ENCODE data around the gene NR2F1-AS1. TPM values are rescaled to one million over a fixed set of nuclear protein-coding genes. Genes with fewer than 3 reads are reported as not detected.

NR2F1-AS1 gene
- total RNA-seq, 1 experiment from 2014 or later, result 24.1 TPM

DNA sequence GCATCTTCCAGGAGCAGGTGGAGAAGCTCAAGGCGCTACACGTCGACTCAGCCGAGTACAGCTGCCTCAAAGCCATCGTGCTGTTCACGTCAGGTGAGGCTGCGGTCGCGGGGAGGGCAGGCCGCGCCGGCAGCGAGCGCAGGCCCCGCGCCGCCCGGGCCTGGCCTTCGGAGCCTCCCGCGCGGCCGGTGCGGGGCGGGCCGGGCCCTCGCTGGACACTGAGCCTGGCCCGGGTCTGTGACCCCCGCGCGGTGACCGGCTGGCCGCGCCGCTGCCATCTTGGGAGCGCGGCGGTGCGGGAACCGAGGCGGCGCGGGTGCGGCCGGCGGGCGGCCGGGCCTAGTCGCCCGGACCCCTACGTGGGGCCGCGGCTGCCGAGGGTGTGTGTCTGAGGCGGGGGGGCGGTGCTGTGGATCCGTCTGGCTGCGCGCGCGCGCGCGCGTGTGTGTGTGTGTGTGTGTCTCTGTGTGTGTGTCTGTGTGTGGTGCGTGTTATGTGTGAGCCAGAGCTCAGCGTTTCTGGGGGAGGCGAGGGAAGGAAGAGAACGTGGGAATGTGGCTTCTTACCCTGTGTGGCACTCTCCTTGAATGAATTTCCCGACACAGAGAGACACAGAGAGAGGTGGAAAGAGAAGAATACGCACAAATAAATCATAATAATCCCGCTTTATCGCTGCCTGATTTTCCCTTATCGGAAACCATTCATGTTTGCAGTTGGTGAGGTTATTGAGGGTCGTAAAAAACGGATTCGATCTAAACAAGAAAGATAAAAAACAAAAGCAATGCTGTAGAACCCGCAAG is 7.5 kb upstream of the NR2F1-AS1 start:
- BruUV-seq (replicated peaks), result no TSS peak
- Histone ChIP-seq H4K20me1 (ENCODE audit: low read length) (peaks cover 47% of the 10 kb centered on the region), H3K4me1 (ENCODE audit: insufficient read depth, low read length) (peaks cover 30% of the 10 kb centered on the region), H3K27ac (ENCODE audit: low read length) (no peak overlapping the region), H3F3A (ENCODE audit: low read length, unreplicated experiment) (no peaks in the 10 kb centered on the region), H3K36me3 (ENCODE audit: low read depth, low read length) (peaks cover 49% of the 10 kb centered on the region), H3K9me3 (ENCODE audit: low read length) (no peaks in the 10 kb centered on the region), H3K9me2 (replicated peaks; ENCODE audit: low read length) (no peaks in the 10 kb centered on the region), H3K9ac (ENCODE audit: low read length) (no peak overlapping the region), H3K79me2 (ENCODE audit: low read length) (peaks cover 79% of the 10 kb centered on the region), H2AFZ (ENCODE audit: low read length) (no peak overlapping the region), H3K4me2 (ENCODE audit: low read length) (peak overlapping the region; percentile 60), H3K27me3 (ENCODE audit: low read length) (no peaks in the 10 kb centered on the region), H3K4me3 (ENCODE audit: low read length) (peak overlapping the region; percentile 48; the same call in 1 of the 2 replicates)
- ATAC-seq, result no peak
- DNase-seq, result no peak
- POLR2A ChIA-PET (ENCODE audit: unreplicated experiment), result no interaction called here
- CTCF ChIA-PET, result no interaction called here
- intact Hi-C loops (cut with micrococcal nuclease), result loop anchor here (10.0 kb wide), 3 partner anchors 644 to 904 kb away; no protein-coding TSS in a partner anchor
- TF ChIP-seq, protein P1, sequence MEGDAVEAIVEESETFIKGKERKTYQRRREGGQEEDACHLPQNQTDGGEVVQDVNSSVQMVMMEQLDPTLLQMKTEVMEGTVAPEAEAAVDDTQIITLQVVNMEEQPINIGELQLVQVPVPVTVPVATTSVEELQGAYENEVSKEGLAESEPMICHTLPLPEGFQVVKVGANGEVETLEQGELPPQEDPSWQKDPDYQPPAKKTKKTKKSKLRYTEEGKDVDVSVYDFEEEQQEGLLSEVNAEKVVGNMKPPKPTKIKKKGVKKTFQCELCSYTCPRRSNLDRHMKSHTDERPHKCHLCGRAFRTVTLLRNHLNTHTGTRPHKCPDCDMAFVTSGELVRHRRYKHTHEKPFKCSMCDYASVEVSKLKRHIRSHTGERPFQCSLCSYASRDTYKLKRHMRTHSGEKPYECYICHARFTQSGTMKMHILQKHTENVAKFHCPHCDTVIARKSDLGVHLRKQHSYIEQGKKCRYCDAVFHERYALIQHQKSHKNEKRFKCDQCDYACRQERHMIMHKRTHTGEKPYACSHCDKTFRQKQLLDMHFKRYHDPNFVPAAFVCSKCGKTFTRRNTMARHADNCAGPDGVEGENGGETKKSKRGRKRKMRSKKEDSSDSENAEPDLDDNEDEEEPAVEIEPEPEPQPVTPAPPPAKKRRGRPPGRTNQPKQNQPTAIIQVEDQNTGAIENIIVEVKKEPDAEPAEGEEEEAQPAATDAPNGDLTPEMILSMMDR (conservative IDR thresholded peaks at IDR 0.05; ENCODE audit: low read depth, low read length), result no peak
- TF ChIP-seq EZH2phosphoT487 (IDR thresholded peaks at IDR 0.05; ENCODE audit: borderline replicate concordance, low read length), result no peak
- no peak for TF ChIP-seq EZH2 (IDR thresholded peaks at IDR 0.05; ENCODE audit: low read length, unreplicated experiment)

DNA sequence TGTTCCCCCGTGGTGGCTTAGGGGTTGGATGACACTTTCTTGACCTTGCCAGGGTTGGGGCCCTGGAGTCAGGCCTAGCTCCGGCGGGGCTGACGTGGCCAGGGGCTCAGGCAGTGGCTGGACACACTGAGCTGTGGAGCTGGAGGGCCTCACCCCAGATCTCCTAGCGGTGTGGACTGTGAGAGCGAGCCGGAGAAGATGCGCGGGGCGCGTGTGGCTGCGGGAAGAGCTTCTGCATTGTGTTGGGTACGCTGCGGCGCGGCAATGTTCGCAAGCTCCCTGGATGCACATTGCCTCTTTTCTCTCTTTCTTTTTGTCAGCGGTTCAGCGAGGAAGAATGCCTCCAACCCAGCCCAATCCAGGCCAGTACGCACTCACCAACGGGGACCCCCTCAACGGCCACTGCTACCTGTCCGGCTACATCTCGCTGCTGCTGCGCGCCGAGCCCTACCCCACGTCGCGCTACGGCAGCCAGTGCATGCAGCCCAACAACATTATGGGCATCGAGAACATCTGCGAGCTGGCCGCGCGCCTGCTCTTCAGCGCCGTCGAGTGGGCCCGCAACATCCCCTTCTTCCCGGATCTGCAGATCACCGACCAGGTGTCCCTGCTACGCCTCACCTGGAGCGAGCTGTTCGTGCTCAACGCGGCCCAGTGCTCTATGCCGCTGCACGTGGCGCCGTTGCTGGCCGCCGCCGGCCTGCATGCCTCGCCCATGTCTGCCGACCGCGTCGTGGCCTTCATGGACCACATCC is 6.8 kb upstream of the NR2F1-AS1 start:
- H3K79me2 ChIP-seq (ENCODE audit: low read length), result peaks cover 81% of the 10 kb centered on the region
- intact Hi-C loops (cut with micrococcal nuclease), result loop anchor here (10.0 kb wide), 3 partner anchors 643 to 903 kb away; no protein-coding TSS in a partner anchor
- POLR2A ChIA-PET (ENCODE audit: unreplicated experiment), result no interaction called here
- no peak overlapping the region for H3K27ac ChIP-seq (ENCODE audit: low read length)
- H3K36me3 ChIP-seq (ENCODE audit: low read depth, low read length), result peaks cover 41% of the 10 kb centered on the region
- H3K4me2 ChIP-seq (ENCODE audit: low read length), result peak overlapping the region; percentile 84
- no peaks in the 10 kb centered on the region for H3K9me3 ChIP-seq (ENCODE audit: low read length)
- no TSS peak for BruUV-seq (replicated peaks)
- TF ChIP-seq EZH2 (IDR thresholded peaks at IDR 0.05; ENCODE audit: low read length, unreplicated experiment), result no peak
- no peak for TF ChIP-seq EZH2phosphoT487 (IDR thresholded peaks at IDR 0.05; ENCODE audit: borderline replicate concordance, low read length)
- TF ChIP-seq, protein P1 (conservative IDR thresholded peaks at IDR 0.05; ENCODE audit: low read depth, low read length), result no peak
- peaks cover 30% of the 10 kb centered on the region for H3K4me1 ChIP-seq (ENCODE audit: insufficient read depth, low read length)
- ATAC-seq, result no peak
- H4K20me1 ChIP-seq (ENCODE audit: low read length), result peaks cover 47% of the 10 kb centered on the region
- no peaks in the 10 kb centered on the region for H3K27me3 ChIP-seq (ENCODE audit: low read length)
- H3F3A ChIP-seq (ENCODE audit: low read length, unreplicated experiment), result no peaks in the 10 kb centered on the region
- CTCF ChIA-PET, result interaction anchor here (0.7 kb wide), 1 partner anchor 232 kb away, joined by 10 read pairs; no protein-coding TSS in a partner anchor
- no peaks in the 10 kb centered on the region for H3K9me2 ChIP-seq (replicated peaks; ENCODE audit: low read length)
- H3K9ac ChIP-seq (ENCODE audit: low read length), result peak overlapping the region; percentile 80; the same call in 1 of the 2 replicates
- DNase-seq, result no peak
- H3K4me3 ChIP-seq (ENCODE audit: low read length), result peak overlapping the region; percentile 93
- H2AFZ ChIP-seq (ENCODE audit: low read length), result no peak overlapping the region

All from PC-3 (cell line).